ENCODE data around the gene FADS3. TPM values are rescaled to one million over a fixed set of nuclear protein-coding genes. Genes with fewer than 3 reads are reported as not detected.

FADS3 gene
- total and polyA plus RNA-seq, 2 donors from 2014 or later, result 20.5 to 58.2 TPM

DNA sequence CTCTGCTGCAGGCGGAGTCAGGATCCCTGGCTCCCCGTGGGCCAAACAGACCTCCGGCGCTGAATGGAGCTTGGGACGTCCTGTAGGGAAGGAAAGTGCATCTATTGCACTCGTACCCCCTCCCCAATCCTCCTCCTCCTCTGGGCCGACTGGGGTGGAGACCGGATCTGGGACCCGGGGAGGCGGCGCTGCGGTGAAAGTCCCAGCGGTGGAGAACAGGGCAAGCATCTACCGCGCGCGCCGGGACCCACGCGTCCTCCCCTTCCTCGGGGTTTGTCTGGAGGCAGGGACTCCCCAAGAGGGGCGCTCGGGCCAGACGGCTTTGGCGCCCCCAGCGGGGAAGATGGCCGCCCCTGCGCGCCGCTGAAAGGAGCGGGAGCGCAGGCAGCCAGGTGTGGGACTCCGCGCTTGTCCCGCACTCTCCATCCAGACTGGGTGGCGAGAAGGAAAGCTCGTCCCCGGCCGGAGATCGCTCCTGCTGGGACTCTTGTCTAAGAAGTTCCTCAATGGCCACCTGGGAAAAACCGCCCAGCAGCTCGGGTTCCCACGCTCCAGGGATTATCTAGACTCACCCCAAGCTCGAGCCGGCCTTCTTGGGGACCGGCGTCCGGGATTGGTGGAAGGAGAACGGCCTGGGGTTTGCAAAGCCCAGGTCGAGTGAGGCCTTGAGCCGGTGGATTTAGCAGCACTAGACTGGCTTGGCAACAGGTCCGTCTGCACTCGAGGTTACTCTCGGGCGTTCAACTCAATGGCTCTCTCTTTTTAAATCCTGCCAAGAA, 62.5 kb downstream of the FADS3 start:
- DNase-seq, result peak; percentile 59 to 81 (median 79)

DNA sequence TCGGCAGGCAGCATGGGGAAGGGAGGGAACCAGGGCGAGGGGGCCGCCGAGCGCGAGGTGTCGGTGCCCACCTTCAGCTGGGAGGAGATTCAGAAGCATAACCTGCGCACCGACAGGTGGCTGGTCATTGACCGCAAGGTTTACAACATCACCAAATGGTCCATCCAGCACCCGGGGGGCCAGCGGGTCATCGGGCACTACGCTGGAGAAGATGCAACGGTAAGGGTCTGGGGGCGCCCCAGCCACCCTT, 63.0 kb downstream of the FADS3 start:
- intact Hi-C loops (cut with DNase I), result no loop called here

More for the DNA sequence above, 62.5 kb downstream of the FADS3 start:
- FAIRE-seq, result no peak
- intact Hi-C loops (cut with DNase I), result no loop called here
- Histone ChIP-seq H3K27me3 (ENCODE audit: control insufficient read depth, insufficient read depth, low read length) (no peaks in the 10 kb centered on the region), H3K4me1 (ENCODE audit: control insufficient read depth in 2 of 3, insufficient read depth in 2 of 3, low read depth in 1 of 3, low read length in 3 of 3) (peaks cover 0 to 25% (median 20%) of the 10 kb centered on the region in 3 donors), H3K27ac (ENCODE audit: low read depth in 2 of 2, low read length in 2 of 2) (peak overlapping the region; percentile 58 to 80), H3K9ac (ENCODE audit: low read length in 3 of 3) (peak overlapping the region in 2 of 3 donors; percentile 41 to 55), H3K36me3 (ENCODE audit: control insufficient read depth in 2 of 3, insufficient read depth in 3 of 3, low read length in 3 of 3) (no peaks in the 10 kb centered on the region), H3K4me3 (ENCODE audit: low read length in 3 of 3) (peak overlapping the region; percentile 57 to 69 (median 63)), H3K9me3 (ENCODE audit: control insufficient read depth in 2 of 3, insufficient read depth in 1 of 3, low read length in 3 of 3) (no peaks in the 10 kb centered on the region)
- TF ChIP-seq, protein P1, sequence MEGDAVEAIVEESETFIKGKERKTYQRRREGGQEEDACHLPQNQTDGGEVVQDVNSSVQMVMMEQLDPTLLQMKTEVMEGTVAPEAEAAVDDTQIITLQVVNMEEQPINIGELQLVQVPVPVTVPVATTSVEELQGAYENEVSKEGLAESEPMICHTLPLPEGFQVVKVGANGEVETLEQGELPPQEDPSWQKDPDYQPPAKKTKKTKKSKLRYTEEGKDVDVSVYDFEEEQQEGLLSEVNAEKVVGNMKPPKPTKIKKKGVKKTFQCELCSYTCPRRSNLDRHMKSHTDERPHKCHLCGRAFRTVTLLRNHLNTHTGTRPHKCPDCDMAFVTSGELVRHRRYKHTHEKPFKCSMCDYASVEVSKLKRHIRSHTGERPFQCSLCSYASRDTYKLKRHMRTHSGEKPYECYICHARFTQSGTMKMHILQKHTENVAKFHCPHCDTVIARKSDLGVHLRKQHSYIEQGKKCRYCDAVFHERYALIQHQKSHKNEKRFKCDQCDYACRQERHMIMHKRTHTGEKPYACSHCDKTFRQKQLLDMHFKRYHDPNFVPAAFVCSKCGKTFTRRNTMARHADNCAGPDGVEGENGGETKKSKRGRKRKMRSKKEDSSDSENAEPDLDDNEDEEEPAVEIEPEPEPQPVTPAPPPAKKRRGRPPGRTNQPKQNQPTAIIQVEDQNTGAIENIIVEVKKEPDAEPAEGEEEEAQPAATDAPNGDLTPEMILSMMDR (IDR thresholded peaks at IDR 0.05; ENCODE audit: borderline replicate concordance, extremely low read depth, insufficient read depth), result no peak

DNA sequence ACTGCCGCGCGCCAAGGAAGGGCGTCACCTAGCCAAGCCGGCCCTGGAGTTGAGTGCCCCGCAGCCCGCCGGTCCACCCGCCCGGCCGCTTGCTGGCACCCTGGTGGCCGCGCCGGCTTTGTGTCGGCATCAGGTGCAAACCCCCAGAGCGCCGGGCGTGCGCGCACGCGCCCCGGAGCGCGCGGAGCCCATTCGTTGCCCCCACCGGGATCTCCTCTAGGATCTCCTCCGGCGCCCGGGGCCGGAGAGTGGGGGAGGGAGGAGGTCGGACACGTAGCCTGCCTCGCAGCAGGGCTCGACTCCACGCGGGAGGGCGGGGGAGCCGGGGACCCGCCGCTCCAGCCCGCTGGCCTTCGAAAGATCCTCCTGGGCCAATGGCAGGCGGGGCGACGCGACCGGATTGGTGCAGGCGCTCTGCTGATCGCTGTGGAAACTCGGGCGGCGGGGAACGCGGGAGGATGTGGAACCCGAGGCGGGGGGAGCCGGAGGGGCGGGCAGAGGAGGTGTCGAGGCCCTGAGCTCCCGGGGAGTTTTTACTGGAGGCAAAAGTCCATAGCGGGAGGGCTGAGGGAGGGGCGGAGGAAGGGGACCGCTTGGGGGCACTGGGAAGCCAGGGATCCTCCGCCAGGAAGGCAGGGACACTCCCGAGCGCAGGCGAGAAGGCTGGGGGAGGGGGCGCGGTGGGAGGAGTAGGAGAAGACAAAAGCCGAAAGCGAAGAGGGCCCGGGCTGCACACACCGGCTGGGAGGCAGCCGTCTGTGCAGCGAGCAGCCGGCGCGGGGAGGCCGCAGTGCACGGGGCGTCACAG, 63.6 kb downstream of the FADS3 start, which contains the start of gene FADS2:
FADS2 (plus strand) TSS at position 730 of the 808 bp plus-strand sequence. CDS start 91 bp downstream, outside the sequence.
- H3K9ac ChIP-seq (ENCODE audit: low read length in 3 of 3), result peak within 1 kb of the TSS in 2 of 3 donors; percentile 41 to 55
- peak within 1 kb of the TSS; percentile 57 to 69 (median 63) for H3K4me3 ChIP-seq (ENCODE audit: low read length in 3 of 3)
- TF ChIP-seq, protein P1 (IDR thresholded peaks at IDR 0.05; ENCODE audit: borderline replicate concordance, extremely low read depth, insufficient read depth), result no peak
- H3K36me3 ChIP-seq (ENCODE audit: control insufficient read depth in 2 of 3, insufficient read depth in 3 of 3, low read length in 3 of 3), result no peaks in the 10 kb centered on the region
- H3K9me3 ChIP-seq (ENCODE audit: control insufficient read depth in 2 of 3, insufficient read depth in 1 of 3, low read length in 3 of 3), result no peaks in the 10 kb centered on the region
- DNase-seq (peak; percentile 97 to 98 (median 98)), FAIRE-seq (no peak)
- H3K4me1 ChIP-seq (ENCODE audit: control insufficient read depth in 2 of 3, insufficient read depth in 2 of 3, low read depth in 1 of 3, low read length in 3 of 3), result peaks cover 0 to 25% (median 20%) of the 10 kb centered on the region in 3 donors
- no peaks in the 10 kb centered on the region for H3K27me3 ChIP-seq (ENCODE audit: control insufficient read depth, insufficient read depth, low read length)
- peak within 1 kb of the TSS; percentile 58 to 80 for H3K27ac ChIP-seq (ENCODE audit: low read depth in 2 of 2, low read length in 2 of 2)
- intact Hi-C loops (cut with DNase I), result no loop called here

More for the DNA sequence above, 63.0 kb downstream of the FADS3 start:
- H3K9ac ChIP-seq (ENCODE audit: low read length in 3 of 3), result peak overlapping the region in 1 of 3 donors; percentile 41
- FAIRE-seq, result no peak
- H3K4me3 ChIP-seq (ENCODE audit: low read length in 3 of 3), result peak overlapping the region; percentile 57 to 69 (median 63)
- DNase-seq, result no peak
- no peaks in the 10 kb centered on the region for H3K27me3 ChIP-seq (ENCODE audit: control insufficient read depth, insufficient read depth, low read length)
- TF ChIP-seq, protein P1 (IDR thresholded peaks at IDR 0.05; ENCODE audit: borderline replicate concordance, extremely low read depth, insufficient read depth), result no peak
- H3K27ac ChIP-seq (ENCODE audit: low read depth in 2 of 2, low read length in 2 of 2), result peak overlapping the region; percentile 43 to 80
- no peaks in the 10 kb centered on the region for H3K9me3 ChIP-seq (ENCODE audit: control insufficient read depth in 2 of 3, insufficient read depth in 1 of 3, low read length in 3 of 3)
- no peaks in the 10 kb centered on the region for H3K36me3 ChIP-seq (ENCODE audit: control insufficient read depth in 2 of 3, insufficient read depth in 3 of 3, low read length in 3 of 3)
- H3K4me1 ChIP-seq (ENCODE audit: control insufficient read depth in 2 of 3, insufficient read depth in 2 of 3, low read depth in 1 of 3, low read length in 3 of 3), result peaks cover 0 to 25% (median 20%) of the 10 kb centered on the region in 3 donors

Data from kidney (tissue), 14 donors.